Esophagus (tissue), 2 donors: Measurements from ENCODE around the gene H2AZ1. TPM values are rescaled to one million over a fixed set of nuclear protein-coding genes. Genes with fewer than 3 reads are reported as not detected.
"Not testable (repeated sequence)": the region's sequence is repeated elsewhere in the genome, so short reads cannot be mapped to it uniquely, and the experiment has no call there.

Experiments
- H3K27ac ChIP-seq, 2 donors: one replicate each; pipeline ENCODE4 v1.5.1; 2013; ENCODE audit warnings: low read depth in 2 of 2, mild to moderate bottlenecking in 2 of 2, inconsistent platforms in 1 of 2, low read length in 1 of 2, moderate library complexity in 1 of 2
- H3K27me3 ChIP-seq, 2 donors: one replicate each; pipeline ENCODE4 v1.6.1; 2013; ENCODE audit warnings: low read length in 2 of 2, control low read depth in 1 of 2, mild to moderate bottlenecking in 1 of 2; ENCODE audit not compliant: insufficient read depth in 2 of 2, control insufficient read depth in 1 of 2
- H3K36me3 ChIP-seq, 2 donors: one replicate each; pipeline ENCODE4 v1.6.1; 2013; ENCODE audit warnings: low read length in 1 of 2; ENCODE audit not compliant: control insufficient read depth in 2 of 2, insufficient read depth in 2 of 2
- H3K4me1 ChIP-seq, 2 donors: one replicate each; pipeline ENCODE4 v1.6.1; 2013; ENCODE audit warnings: low read length in 1 of 2; ENCODE audit not compliant: control insufficient read depth in 2 of 2, insufficient read depth in 2 of 2
- H3K4me3 ChIP-seq, 2 donors: one replicate each; pipeline ENCODE4 v1.5.1; 2013; ENCODE audit warnings: low read length in 2 of 2, mild to moderate bottlenecking in 2 of 2, low read depth in 1 of 2, moderate library complexity in 1 of 2
- H3K9me3 ChIP-seq, 2 donors: one replicate each; pipeline ENCODE4 v1.6.1; 2013; ENCODE audit warnings: mild to moderate bottlenecking in 2 of 2, low read depth in 1 of 2, low read length in 1 of 2, moderate library complexity in 1 of 2; ENCODE audit not compliant: control insufficient read depth in 2 of 2, insufficient read depth in 1 of 2
- WGBS, 2 donors: extraction: QIAGEN DNeasy Blood & Tissue Kit; methylation state at CpG; one replicate each; pipeline ENCODE4 v1.1.7; 2013; 5-methylcytosine and 5-hydroxymethylcytosine counted together
- polyA plus RNA-seq, 2 donors: library from polyadenylated mRNA; stranded (reverse); fragments of 200-250 nt; gene quantifications; one replicate each; pipeline ENCODE4 v1.2.3, GENCODE V29; 2013
- donor health status: healthy with polysubstance abuse.
- donor health status: Bipolar disorder and iron deficiency.

Gene H2AZ1
- polyA plus RNA-seq, 2 donors: 83.5 to 345 TPM

DNA sequence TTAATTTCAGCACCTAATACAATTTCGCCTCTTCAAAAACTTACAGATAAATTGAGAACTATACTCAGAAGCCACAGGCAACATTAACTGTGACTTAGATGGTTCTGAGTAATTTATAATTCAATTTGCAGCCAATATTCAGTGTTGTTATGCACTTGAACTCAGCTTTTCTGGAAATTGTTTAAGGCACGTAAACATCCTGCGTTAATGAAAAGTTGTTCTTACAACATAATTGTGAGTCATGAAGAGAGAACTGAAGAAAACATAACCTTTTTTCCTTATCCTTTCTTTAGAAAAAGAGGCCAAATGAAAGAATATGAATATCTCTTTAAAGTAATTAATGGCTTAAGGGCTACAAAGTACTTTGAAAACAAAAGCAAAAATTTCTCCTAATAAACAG, 16.6 kb upstream of the H2AZ1 start:
- Histone ChIP-seq H3K9me3 (peaks cover 0 to 2% of the 10 kb centered on the region in 2 donors), H3K27ac (no peak overlapping the region), H3K36me3 (no peaks in the 10 kb centered on the region), H3K4me3 (no peak overlapping the region), H3K4me1 (no peaks in the 10 kb centered on the region), H3K27me3 (no peaks in the 10 kb centered on the region)
- 93 to 94% methylated on average over 3 of the region's 3 CpGs for WGBS, 2 donors

DNA sequence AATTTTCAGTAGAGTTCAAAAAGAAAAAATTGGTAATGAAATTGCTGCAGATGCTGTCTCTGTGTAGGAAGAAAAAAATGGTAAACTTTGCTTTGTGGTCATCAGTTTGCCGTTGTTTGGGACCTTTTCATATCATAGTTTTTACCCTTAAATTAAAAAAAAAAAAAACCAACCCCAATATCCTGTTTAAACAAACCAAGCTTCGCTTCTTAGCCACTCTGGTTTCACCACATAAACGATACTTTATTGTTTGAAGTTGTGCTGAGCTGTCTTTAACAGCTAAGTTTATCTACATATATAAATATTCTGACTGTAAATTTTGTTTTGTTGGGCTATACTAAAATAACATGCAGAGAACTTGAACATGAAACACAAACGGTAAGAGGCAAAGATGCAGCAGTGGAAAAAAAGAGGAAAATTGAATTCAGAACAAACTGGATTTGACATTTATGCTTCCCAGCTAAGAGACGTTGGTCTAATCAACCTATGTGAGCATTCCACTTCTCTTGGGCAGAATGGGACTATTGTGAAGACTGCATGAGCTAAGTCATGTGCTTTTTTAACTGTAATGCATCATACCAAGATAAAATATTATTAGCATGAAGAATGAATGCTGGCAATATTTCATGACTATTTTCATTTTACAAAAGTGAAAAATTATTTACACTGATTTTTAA, 15.7 kb upstream of the H2AZ1 start:
- H3K36me3 ChIP-seq: no peaks in the 10 kb centered on the region
- H3K9me3 ChIP-seq: no peaks in the 10 kb centered on the region
- no peaks in the 10 kb centered on the region for H3K4me1 ChIP-seq
- H3K27me3 ChIP-seq: no peaks in the 10 kb centered on the region
- no peak overlapping the region for H3K27ac ChIP-seq
- H3K4me3 ChIP-seq: no peak overlapping the region
- WGBS, 2 donors: 55 to 58% methylated on average over 5 of the region's 5 CpGs

DNA sequence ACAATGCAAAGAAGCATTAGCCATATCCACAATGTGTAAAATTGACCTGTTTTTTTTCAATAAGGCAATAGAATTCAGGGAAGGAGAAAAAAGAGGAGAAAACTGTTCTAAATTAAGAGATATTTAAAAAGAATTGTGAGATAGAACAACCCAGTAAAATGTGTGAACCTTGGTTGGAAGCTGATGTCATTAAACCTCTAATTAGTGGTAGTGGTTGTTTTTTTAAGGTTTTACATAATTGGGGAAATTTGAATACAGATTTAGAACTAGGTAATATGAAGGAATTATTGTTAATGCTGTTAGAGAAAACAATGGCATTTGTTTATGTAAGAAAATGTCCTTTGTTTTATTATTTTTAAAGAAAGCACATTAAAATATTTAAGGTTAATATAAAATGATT, 15.1 kb upstream of the H2AZ1 start:
- Histone ChIP-seq H3K4me1 (no peaks in the 10 kb centered on the region), H3K36me3 (no peaks in the 10 kb centered on the region), H3K9me3 (no peaks in the 10 kb centered on the region), H3K27ac (no peak overlapping the region), H3K27me3 (no peaks in the 10 kb centered on the region), H3K4me3 (no peak overlapping the region)

DNA sequence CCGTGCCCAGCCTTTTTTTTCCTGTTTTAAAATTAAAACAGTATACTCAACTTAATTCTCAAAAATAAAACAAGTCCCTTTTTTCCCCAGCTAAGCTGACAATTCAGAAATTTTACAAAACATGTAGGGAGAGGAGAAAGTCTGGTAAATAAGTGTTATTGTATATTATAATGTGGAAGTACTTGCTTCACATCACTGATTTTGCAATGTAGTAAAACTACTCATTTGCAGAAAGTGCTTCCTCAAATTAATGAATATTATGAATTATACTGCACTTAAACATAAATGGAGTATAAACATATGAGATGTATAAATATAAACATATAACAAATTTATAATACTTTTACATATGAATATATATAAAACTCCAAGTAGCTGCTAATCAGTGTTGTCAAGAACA, 11.6 kb upstream of the H2AZ1 start:
- no peaks in the 10 kb centered on the region for H3K4me1 ChIP-seq
- H3K36me3 ChIP-seq: no peaks in the 10 kb centered on the region
- 98 to 100% methylated on average over 1 of the region's 1 CpG for WGBS, 2 donors
- H3K4me3 ChIP-seq: no peak overlapping the region
- no peak overlapping the region for H3K27ac ChIP-seq
- no peaks in the 10 kb centered on the region for H3K9me3 ChIP-seq
- H3K27me3 ChIP-seq: no peaks in the 10 kb centered on the region

DNA sequence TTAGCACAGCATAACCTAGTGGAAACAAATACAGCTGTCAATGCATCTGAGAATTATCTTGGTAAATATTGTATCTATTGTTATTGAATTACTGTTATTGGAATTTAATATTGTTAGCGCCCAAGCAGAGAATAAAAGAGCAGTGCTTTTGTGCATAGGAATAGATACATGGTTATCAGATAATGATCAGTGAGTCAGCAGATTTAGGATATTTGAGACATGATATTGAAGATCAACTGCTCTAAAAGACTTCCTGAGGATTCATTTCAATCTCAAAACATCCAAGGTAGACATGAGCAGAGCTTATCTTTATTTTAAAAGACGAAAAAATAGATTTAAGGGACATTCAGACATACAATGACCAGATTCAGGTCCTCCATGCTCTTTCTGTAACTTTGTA, 10.6 kb upstream of the H2AZ1 start:
- Histone ChIP-seq H3K27ac (no peak overlapping the region), H3K36me3 (no peaks in the 10 kb centered on the region), H3K4me1 (no peaks in the 10 kb centered on the region), H3K4me3 (no peak overlapping the region), H3K9me3 (no peaks in the 10 kb centered on the region), H3K27me3 (no peaks in the 10 kb centered on the region)
- WGBS, 2 donors: 89 to 94% methylated on average over 2 of the region's 2 CpGs

GRCh38 chr4:99958207-99958606, 8.1 kb upstream of the H2AZ1 start:
- H3K4me3 ChIP-seq, H3K27ac ChIP-seq, H3K9me3 ChIP-seq, H3K27me3 ChIP-seq, H3K36me3 ChIP-seq, H3K4me1 ChIP-seq: not testable (repeated sequence)
- 93% methylated on average over 3 of the region's 3 CpGs for WGBS, 2 donors

GRCh38 chr4:99950913-99951254, 809 bp upstream of the H2AZ1 start:
- Histone ChIP-seq H3K27me3 (no peaks in the 10 kb centered on the region), H3K36me3 (no peaks in the 10 kb centered on the region), H3K9me3 (no peaks in the 10 kb centered on the region), H3K4me3 (peak overlapping the region; percentile 71 to 97), H3K4me1 (no peaks in the 10 kb centered on the region), H3K27ac (peak overlapping the region; percentile 90 to 93)
- WGBS, 2 donors: 0 to 1% methylated on average over 8 of the region's 8 CpGs

DNA sequence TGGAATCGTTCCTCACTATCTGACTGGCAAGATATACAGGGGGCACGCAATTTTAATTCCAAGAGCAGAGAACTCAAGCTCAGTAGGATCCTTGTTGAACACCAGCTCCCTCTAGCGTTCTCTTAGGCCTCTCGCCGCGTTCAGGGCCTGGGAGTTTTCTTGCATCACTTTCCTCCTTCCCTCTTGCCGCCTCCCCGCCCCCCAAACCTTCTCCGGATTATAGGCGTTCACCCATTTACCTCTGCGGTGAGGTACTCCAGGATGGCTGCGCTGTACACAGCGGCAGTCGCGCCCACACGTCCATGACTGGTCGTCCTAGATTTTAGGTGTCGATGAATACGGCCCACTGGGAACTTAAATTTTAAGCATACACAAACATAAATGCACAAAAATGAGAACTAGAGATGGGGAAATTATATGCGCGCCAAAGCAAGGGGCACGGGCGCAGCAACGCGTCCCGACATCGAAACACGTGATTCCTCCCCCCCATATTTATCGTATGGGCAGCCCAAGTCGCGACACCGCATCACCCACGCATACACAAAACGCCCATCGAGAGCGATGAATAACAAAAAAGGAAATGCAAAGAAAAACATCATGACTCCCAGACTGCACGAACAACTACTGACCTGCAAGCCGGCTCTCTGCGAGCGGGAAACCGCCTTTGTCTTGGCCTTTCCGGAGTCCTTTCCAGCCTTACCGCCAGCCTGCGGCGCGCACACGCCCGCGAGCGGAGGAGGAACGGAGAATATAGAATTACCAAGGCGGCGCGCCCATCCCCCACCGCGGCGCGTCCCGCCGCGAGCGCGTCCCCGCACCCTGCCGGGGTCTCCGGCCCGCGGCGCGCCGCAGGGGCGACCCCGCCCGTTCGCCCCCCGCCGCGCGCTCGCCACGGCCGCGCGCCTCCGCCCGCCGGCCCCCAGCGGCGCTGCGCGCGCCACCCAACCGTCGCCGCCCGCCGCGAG, 759 bp downstream of the H2AZ1 start:
- Histone ChIP-seq H3K4me1 (no peaks in the 10 kb centered on the region), H3K27me3 (no peaks in the 10 kb centered on the region), H3K36me3 (no peaks in the 10 kb centered on the region), H3K4me3 (peak overlapping the region; percentile 86 to 97), H3K9me3 (no peaks in the 10 kb centered on the region), H3K27ac (peak overlapping the region; percentile 90 to 98)
- 0 to 1% methylated on average over 81 to 98 of the region's 98 CpGs for WGBS, 2 donors

DNA sequence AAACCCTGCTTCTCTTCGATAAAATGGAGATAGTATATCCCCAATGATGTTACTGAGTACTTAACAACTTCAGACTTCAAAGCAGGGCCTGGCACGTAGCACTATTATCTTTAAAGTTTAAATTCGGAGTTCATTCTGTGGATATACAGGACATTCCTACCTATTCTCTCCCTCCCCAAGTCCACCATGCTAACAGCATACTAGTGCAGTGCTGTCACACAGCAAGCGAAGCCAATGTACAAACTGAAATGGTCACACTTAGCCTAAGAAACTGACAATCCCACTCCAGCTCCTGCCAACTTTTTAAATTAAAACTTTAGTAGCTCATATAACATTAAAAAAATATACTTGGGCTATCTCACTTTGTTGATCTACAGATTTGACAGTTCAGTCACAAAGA, 2.5 kb downstream of the H2AZ1 start:
- H3K4me1 ChIP-seq: no peaks in the 10 kb centered on the region
- WGBS, 2 donors: 76 to 80% methylated on average over 4 of the region's 4 CpGs
- no peaks in the 10 kb centered on the region for H3K36me3 ChIP-seq
- H3K27me3 ChIP-seq: no peaks in the 10 kb centered on the region
- H3K9me3 ChIP-seq: no peaks in the 10 kb centered on the region
- H3K4me3 ChIP-seq: peak overlapping the region in 1 of 2 donors; percentile 7
- H3K27ac ChIP-seq: peak overlapping the region; percentile 73 to 99

- 9 to 11% methylated on average over 8 of the region's 8 CpGs for WGBS, 2 donors
- H3K36me3 ChIP-seq: no peaks in the 10 kb centered on the region
- H3K27me3 ChIP-seq: no peaks in the 10 kb centered on the region
- peak overlapping the region; percentile 68 to 88 for H3K4me3 ChIP-seq
- no peaks in the 10 kb centered on the region for H3K9me3 ChIP-seq
- no peaks in the 10 kb centered on the region for H3K4me1 ChIP-seq
- H3K27ac ChIP-seq: peak overlapping the region; percentile 99
Observed at GRCh38 chr4:99947190-99947578, 2.9 kb downstream of the H2AZ1 start.
